NK-92 treated with Interleukin-12 subunit alpha and Interleukin-12 subunit beta, amount 100 ng/mL, for 24 hours (cell line): Measurements from ENCODE around the gene AIFM1.

ENCODE experiments used
- DNase-seq: peaks from one replicate; lab custom pipeline; 2025; lab: John Stamatoyannopoulos, UW

AIFM1 gene

GRCh38 chrX:130170752-130171445, 5.3 kb upstream of the AIFM1 start:
- peak; percentile 67 for DNase-seq

DNA sequence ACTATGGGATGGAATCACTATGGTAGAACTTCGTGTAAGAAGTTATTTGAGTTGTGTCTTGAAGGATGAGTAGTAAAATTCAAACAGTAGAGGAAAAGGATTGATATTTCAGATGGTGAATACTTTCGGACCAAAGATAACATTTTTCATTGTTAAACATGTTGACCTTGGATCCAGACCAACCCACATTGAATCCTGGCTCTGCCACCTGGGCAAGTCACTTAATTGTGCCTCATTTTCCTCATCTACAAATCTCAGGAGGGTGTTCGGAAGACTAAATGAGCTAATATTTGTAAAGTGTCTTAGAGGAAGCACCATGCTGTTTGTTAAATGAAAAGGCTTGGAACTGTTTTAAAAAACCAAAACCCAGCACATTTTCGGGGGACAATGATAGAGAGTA, 1.4 kb upstream of the AIFM1 start:
- DNase-seq = no peak

GRCh38 chrX:130166503-130166777, 799 bp upstream of the AIFM1 start:
- DNase-seq = no peak

DNA sequence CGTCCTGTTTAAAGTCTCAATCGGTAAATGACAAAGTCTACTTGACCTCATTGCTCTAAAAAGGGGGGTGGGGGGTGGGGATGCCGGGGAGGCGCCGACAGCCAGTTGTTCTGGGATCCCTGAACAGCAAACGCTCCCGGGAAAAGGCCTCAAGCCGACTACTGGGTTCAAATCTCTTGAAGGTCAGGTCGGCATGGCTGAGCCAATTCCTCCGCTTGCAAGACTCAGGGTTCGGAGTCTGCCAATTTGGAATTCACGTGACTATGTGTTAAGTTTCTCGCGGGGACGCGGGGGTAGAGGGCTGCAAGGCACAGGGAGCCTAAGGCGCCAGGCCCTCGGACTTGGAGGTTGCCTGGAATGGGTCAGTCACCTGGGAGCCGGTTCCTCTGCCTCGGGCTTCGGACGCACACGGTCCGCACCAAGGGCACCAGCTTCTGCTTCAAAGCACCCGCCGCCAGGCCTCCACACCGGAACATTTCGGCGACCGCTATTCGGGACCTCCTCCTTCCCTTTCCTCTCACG, 399 bp downstream of the AIFM1 start:
- no peak for DNase-seq

DNA sequence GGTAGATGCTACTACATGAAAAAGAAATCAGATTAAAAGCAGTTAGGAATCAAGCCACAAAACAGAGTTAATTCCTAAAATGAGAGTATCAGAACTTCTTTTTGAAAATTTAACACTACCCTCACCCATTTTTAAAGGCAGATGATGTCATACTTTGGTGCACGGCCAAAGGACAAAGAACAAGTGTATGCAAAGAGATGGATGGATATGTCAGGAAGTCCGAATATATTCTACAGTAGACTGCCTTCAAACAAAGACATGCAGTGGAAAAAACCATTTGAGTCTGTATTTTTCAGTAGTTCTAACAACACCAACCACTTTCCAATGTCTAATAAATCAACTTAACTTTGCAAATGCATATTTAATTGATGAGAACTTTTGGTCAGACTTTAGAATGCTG, 2.2 kb downstream of the AIFM1 start:
- no peak for DNase-seq

DNA sequence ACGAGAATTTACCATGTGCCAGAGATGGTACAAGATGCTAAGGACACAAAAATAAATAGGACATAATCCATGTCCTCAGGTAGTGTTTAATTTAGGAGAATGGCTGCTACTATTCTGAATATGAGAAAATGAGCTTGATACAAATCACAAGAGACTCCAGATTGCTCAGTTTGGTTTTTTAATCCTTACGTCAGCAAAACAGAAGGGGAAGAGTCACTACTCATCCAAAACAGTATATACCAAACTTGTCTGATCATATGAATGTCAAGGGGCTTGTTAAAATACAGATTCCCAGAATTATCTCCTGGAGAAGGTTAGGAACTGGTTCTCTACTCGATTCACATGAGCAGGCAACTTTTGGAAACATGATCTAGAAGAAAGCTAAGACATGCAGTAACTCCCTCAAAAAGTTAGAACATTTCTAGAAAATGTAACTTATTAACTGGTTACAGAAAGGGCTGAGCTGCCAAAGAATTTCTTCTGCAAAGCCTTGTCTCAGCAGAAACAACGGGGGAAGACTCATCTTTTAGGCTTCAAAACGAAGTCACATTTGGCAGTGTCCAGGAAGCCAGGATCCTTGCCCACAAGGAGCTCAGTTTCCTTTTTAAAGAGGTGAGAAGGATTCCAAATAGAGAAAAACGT, 3.4 kb downstream of the AIFM1 start:
- no peak for DNase-seq

- DNase-seq = no peak
Observed at GRCh38 chrX:130159776-130160175, 5.9 kb downstream of the AIFM1 start.

DNA sequence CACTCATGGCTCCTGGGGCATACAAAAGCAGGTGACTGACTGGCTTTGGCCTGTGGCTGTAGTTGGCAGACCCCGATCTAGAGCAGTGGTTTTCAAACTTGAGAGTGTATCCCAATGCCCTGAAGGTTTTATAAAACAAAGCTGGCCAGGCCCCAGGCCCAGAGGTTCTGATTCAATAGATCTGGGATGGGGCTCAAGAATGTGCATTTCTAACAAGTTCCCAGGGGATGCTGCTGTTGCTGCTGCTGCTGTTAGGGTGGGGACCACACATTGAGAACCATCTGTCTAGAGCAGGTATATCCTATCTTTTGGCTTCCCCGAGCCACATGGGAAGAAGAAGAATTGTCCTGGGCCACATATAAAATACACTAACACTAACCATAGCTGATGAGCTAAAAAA, 7.3 kb downstream of the AIFM1 start:
- DNase-seq = no peak

DNA sequence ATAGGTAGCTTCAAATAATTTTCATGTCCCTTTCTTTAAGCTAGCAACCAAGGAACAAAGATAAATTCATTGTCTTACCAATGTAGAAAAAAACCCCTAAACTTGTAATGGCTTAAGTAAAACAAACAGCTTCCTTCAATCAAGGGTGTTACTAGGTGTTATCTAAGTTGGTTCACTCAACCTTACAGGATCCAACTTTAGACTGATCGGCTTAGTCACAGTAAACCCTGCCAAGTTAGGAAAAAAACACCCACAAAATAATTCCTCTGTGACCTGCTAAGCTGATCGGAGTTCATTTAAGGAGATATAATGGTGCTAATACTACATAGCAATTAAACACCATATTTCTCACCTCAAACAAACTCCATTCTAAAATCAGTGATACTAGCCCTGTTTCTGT, 10.1 kb downstream of the AIFM1 start:
- no peak for DNase-seq

- DNase-seq = no peak
Observed at GRCh38 chrX:130147631-130148030, 18.0 kb downstream of the AIFM1 start.

GRCh38 chrX:130145123-130145522, 20.5 kb downstream of the AIFM1 start:
- no peak for DNase-seq

GRCh38 chrX:130144509-130144908, 21.1 kb downstream of the AIFM1 start:
- DNase-seq = no peak

GRCh38 chrX:130139474-130140201, 26.0 kb downstream of the AIFM1 start:
- DNase-seq = no peak

DNA sequence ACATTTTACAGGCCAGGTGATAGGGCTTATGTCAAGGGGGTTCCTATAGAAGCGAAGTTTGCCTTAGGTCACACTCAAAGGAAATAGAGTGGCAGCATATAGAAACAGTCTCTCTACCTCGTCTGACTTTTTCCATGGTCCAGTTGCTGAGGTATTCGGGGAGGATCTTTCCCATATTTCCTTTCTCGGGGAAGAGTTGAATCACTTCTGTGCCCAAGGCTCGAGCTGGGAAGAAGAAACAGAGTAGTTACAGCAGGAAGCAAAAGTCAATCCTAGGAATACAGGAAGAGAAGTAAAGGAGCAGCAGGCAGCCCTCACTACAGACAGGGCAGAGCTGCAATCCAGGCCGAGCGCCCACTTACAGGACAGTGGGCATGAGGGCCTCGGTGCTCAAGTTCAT, 28.7 kb downstream of the AIFM1 start:
- DNase-seq = no peak

DNA sequence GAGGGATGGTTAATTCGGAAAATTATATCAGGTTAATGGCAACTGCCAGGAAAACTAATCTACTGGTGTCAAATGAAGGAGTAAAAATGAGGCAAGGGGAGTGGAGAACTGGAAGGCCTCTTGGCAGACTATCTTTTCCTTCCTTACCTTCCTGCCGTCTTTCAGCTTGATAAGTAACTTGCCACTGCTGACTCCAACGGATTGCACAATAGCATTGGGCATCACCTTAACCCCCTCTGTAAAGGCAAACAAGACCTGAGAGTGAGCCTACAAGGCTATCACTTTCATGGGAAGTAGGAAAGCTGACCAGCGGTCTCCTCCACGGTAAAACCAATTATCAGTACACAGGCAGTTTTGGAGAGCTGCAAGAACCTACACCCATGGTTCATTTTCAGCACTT, 29.1 kb downstream of the AIFM1 start:
- DNase-seq = no peak

GRCh38 chrX:130130990-130131389, 34.7 kb downstream of the AIFM1 start:
- DNase-seq = no peak

- no peak for DNase-seq
Observed at GRCh38 chrX:130125091-130125874, 40.4 kb downstream of the AIFM1 start.

- no peak for DNase-seq
Observed at GRCh38 chrX:130124577-130124976, 41.1 kb downstream of the AIFM1 start.

GRCh38 chrX:130121505-130121800, 44.2 kb downstream of the AIFM1 start:
- DNase-seq = no peak

DNA sequence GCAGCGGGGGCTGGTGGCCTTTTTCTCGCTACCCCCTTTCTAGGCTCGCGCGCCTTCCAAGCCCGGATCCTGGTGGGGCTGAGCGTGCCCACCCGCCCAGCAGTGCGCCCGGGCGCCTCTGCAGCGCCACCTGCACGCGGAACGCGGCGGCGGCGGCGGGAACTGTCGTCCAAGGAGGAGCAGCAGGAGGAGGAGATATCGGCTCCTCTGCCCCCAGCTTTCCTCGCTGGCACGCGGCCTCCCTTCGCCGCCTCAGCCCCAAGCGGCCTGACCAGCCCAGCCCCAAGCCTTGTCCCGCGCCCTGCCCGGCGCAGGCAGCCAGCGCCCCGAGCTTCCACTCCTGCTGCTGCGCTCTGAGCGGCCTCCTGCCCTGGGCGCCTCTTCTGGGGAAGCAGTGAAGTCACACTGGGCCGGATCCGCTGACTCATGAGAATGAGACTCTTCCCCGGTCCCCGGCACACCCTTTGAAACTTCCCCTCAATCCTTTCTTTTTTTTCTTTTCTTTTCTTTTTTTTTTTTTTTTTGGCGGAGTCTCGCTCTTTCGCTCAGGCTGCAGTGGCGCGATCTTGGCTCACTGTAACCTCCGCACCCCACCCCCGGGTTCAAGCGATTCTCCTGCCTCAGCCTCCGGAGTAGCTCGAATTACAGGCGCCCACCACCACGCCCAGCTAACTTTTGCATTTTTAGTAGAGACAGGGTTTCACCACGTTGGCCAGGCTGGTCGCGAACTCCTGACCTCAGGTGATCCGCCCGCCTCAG, 44.7 kb downstream of the AIFM1 start:
- DNase-seq = no peak

GRCh38 chrX:130120321-130120731, 45.3 kb downstream of the AIFM1 start:
- no peak for DNase-seq

DNA sequence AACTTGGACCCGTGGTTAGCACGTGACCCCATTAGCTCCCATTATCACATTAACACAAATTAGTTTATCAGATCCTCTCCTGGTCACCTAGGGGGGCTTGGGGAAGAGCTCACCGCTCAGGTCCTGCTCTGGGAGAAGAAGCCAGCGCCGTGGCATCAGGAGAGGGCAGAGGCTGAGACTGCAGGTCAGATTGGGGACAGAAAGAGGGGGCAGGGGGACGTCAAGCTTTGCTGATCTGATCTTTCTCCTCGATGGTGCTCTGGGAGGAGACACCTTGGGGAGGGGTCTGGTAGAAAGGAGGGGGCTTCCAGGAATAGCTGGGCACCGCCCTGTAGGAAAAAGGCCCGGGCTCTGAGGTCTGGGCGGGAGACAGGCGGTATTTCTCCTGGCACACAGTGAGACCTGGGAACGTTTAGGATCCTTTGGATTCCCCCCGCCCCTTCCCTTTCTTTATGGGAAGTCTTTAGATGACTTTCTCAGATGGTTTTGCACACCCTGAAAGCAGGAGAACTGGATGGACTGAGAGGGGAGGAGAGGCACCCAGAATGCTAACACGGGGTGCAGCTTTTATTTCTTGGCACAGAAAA, 46.2 kb downstream of the AIFM1 start:
- DNase-seq = no peak
